Breast epithelium (tissue), 3 donors: ENCODE data around the gene ABLIM2.

Experiments used
- CTCF ChIP-seq, 3 donors: fragments of 450-650 bp; IDR thresholded peaks; one replicate each; pipeline ENCODE4 v1.5.1; 2016 to 2017; ENCODE audit warnings: antibody characterized with exemption in 3 of 3, mild to moderate bottlenecking in 3 of 3, moderate library complexity in 3 of 3
- POLR2AphosphoS5 ChIP-seq, 3 donors: sonication (generic); formaldehyde crosslinking; IDR thresholded peaks; one replicate each; pipeline ENCODE4 v1.6.1; 2017; ENCODE audit warnings: antibody characterized with exemption in 3 of 3

- TF ChIP-seq CTCF (IDR thresholded peaks at IDR 0.05) (no peak), POLR2AphosphoS5 (IDR thresholded peaks at IDR 0.05) (no peak)
Observed at GRCh38 chr4:8155048-8155447, 3.6 kb downstream of the ABLIM2 start.
